PFSK-1 (cell line): ENCODE data around the gene MMRN1.

ENCODE experiments used
- FOXP2 ChIP-seq: optimal IDR thresholded peaks from 2 replicates; pipeline ENCODE3; 2011; ENCODE audit warnings: borderline replicate concordance, control low read depth, inconsistent platforms; ENCODE audit not compliant: insufficient read depth; ENCODE audit errors: extremely low read length, extremely low read depth
- POLR2AphosphoS5 ChIP-seq: IDR thresholded peaks from 2 replicates; pipeline ENCODE4 v1.6.1; 2012; ENCODE audit warnings: low read depth, mild to moderate bottlenecking, control low read depth, low read length, moderate library complexity
- REST ChIP-seq, 2 experiments: IDR thresholded peaks; 2 replicates each; pipeline versions ENCODE4 v1.6.1 to v1.8.0; 2011 to 2012; ENCODE audit warnings: low read depth in 2 of 2, low read length in 2 of 2, control low read depth in 1 of 2, inconsistent platforms in 1 of 2, mild to moderate bottlenecking in 1 of 2, moderate library complexity in 1 of 2; ENCODE audit not compliant: insufficient read depth in 1 of 2
- SIN3A ChIP-seq: IDR thresholded peaks from 2 replicates; pipeline ENCODE4 v1.6.1; 2012; ENCODE audit warnings: mild to moderate bottlenecking, low read length, moderate library complexity, borderline replicate concordance; ENCODE audit not compliant: insufficient read depth
- TAF1 ChIP-seq: IDR thresholded peaks from 2 replicates; pipeline ENCODE4 v1.6.1; 2012; ENCODE audit warnings: low read length, control low read depth, borderline replicate concordance; ENCODE audit not compliant: insufficient read depth

Gene MMRN1

DNA sequence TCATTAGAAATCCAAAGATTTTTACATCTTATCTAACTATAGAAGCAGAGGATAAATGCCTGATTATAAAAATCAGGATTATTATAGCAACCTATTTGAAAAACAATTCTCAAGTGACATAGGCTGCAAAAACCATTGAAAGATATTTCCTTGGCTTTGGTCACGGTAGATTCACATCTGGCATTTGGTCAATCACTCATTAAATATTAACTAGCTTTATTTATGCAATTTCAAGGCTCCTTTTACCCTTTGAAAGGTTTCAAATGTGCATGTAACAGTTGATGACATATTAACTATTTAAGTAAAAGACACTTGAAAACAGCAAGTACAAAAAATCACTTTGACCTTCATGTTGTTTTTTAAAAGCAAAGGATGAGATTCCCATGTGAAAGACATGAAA lies 98.1 kb downstream of the MMRN1 start:
- no peak for TF ChIP-seq REST (IDR thresholded peaks at IDR 0.05; ENCODE audit: insufficient read depth in 1 of 2, low read depth in 2 of 2, low read length in 2 of 2)
- no peak for TF ChIP-seq SIN3A
- no peak for TF ChIP-seq FOXP2
- no peak for TF ChIP-seq POLR2AphosphoS5
- no peak for TF ChIP-seq TAF1

GRCh38 chr4:89994176-89994873 lies 99.7 kb downstream of the MMRN1 start:
- TF ChIP-seq SIN3A (no peak), FOXP2 (no peak), TAF1 (no peak), POLR2AphosphoS5 (no peak), REST (IDR thresholded peaks at IDR 0.05; ENCODE audit: insufficient read depth in 1 of 2, low read depth in 2 of 2, low read length in 2 of 2) (no peak)

GRCh38 chr4:89995006-89995405 lies 100.4 kb downstream of the MMRN1 start:
- no peak for TF ChIP-seq REST (IDR thresholded peaks at IDR 0.05; ENCODE audit: insufficient read depth in 1 of 2, low read depth in 2 of 2, low read length in 2 of 2)
- TF ChIP-seq TAF1 = no peak
- no peak for TF ChIP-seq SIN3A
- no peak for TF ChIP-seq POLR2AphosphoS5
- no peak for TF ChIP-seq FOXP2

GRCh38 chr4:89995814-89996213 lies 101.2 kb downstream of the MMRN1 start:
- TF ChIP-seq TAF1 (no peak), FOXP2 (no peak), SIN3A (no peak), REST (IDR thresholded peaks at IDR 0.05; ENCODE audit: insufficient read depth in 1 of 2, low read depth in 2 of 2, low read length in 2 of 2) (no peak), POLR2AphosphoS5 (no peak)
